GM21825 (cell line): Measurements from ENCODE around the gene SGPP2.
A peak's percentile ranks its signal among the peaks of the same experiment; 100 is the strongest.

Experiments
- ATAC-seq: cut with Tn5 transposase; IDR thresholded peaks from one replicate; pipeline ENCODE4 v1.9.1; 2021; ENCODE audit warnings: mild to moderate bottlenecking, moderate library complexity; ENCODE audit not compliant: unreplicated experiment

The SGPP2 gene

GRCh38 chr2:222521099-222521498 lies 96.8 kb downstream of the SGPP2 start:
- peak; percentile 61 for ATAC-seq

- ATAC-seq, result no peak
Measured at GRCh38 chr2:222522082-222522481, 97.7 kb downstream of the SGPP2 start.

DNA sequence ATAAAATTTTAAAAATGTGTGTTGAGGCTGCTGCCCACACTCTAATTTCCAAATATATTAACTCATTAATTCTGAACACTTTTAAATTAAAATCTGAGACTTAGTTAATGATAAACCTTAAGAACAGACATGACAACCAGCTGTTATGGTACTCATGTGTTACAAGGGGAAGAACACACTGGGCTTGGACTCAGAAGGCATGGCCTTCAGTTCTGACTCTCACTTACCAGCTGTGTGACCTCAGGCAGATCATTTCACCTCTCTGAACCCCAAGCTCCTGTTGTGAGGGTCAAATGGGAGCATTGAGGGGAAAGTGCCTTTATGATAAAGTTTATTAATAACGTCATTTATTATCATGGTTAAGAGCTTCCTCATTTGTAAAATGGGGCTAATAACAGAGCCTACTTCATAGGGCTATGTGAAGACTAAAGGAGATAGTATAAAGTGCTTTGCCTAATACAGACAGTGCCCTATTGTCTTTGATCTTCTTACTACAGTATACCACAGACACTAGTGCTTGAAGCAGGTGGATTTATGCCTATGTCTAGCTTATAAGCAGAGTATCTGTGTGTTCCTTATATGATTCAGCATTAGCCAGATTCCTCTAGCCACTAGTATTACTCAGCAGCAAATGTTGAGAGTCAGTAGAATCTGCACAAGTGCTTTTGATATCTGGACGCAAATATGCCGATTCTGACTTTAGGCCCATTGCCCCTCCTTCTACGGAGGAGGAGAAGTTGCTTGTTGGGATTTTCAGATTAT lies 99.6 kb downstream of the SGPP2 start:
- peak; percentile 61 for ATAC-seq

DNA sequence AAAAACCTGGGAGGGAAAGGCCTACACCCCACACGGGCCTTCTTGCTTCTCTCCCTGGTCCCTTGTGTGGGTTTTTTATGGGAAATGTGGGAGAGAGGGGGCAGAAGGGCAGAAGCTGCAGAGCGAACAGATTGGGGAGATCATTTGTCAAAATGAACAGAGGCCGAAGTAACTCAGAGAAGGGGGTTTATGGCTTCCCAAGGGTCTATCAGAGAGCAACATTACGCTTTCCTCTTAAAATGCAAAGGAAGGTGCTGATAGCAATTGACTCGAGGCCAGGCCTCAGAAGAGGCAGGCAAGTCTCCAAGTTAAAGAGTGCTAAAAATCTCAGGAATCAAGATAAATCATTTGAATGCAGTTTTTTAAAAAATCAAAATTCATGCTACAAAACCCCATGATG lies 101.5 kb downstream of the SGPP2 start:
- no peak for ATAC-seq

DNA sequence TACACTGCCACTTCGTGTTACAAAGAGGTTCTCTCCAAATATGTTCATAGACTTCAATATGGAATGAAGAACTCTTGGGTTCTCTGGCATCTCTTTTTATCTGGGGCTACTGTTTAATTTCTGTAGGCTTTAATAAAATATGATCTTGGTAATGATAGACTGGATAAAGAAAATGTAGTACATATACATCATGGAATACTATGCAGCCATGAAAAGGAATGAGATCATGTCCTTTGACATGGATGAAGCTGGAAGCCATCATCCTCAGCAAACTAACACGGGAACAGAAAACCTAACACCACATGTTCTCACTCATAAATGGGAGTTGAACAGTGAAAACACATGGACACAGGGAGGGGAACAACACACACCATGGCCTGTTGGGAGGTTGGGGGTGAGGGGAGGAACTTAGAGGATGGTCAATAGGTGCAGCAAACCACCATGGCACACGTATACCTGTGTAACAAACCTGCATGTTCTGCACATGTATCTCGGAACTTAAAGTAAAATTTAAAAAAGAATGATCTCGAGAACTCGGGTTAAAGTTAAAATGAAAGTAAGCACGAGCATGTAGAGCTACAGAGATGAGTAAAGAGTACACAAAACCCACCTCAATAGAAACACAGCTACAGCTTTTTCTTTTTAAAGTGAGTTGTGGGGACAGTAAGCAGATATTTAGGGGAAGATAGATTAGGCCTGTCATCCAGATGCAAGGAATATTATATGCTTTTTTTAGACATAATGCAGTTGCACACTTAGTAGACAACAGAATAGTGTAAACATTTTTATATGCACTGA lies 102.3 kb downstream of the SGPP2 start:
- no peak for ATAC-seq

- ATAC-seq, result no peak
Measured at GRCh38 chr2:222532315-222532714, 108.0 kb downstream of the SGPP2 start.

DNA sequence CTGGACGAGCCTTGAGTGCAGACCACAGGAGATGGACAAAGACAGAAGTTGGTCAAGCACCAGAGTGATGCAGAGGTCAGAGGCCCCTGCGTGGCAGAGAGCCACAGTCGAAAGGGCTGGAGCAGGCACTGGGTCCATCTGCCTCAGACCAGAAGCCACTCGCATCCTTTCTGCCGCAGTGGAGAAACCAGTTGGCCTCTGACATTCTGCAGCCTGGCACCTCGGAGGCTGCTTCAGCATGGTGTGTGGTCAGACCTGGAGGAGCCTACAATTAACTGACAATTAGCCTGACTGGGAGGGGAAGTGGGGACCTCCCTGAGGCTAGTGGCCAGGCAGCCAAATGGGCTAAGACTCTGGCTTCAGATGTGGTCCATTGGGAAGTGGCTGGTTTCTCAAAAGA lies 111.1 kb downstream of the SGPP2 start:
- no peak for ATAC-seq

DNA sequence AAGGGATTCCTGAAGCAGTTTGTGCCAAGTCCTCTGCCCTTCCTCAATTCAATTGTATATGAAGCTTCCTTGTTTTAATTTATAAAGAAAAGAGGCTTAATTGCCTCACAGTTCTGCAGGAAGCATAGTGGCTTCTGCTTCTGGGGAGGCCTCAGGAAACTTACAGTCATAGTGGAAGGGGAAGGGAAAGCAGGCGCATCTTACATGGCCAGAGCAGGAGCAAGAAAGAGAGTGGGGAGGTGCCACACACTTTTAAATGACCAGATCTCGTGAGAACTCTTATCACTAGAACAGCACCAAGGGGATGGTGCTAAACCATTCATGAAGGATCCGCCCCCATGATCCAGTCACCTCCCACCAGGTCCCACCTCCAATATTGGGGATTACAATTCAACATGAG lies 114.2 kb downstream of the SGPP2 start:
- ATAC-seq, result no peak

GRCh38 chr2:222544661-222545060 lies 120.3 kb downstream of the SGPP2 start:
- no peak for ATAC-seq

GRCh38 chr2:222545823-222546795 lies 121.8 kb downstream of the SGPP2 start:
- no peak for ATAC-seq

DNA sequence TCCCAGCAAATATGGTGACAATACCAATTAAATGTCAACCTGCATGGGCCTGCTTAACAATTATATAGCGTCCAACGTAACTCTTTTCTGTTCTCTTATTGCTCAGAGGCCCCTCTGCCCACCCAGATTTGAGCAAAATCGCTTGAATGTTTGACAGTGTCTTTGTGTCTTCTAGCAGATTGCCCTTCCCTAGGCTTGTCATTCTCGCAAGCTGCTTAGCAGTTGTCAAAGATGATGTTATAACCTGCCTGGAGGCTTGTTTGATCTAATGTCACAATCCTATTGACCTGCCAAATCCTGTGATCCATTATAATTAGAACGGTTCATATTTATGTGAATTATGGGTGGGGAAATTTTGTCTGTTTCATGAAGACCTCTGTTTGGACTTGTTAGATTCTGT lies 122.7 kb downstream of the SGPP2 start:
- ATAC-seq, result no peak

GRCh38 chr2:222548992-222549391 lies 124.6 kb downstream of the SGPP2 start:
- no peak for ATAC-seq

DNA sequence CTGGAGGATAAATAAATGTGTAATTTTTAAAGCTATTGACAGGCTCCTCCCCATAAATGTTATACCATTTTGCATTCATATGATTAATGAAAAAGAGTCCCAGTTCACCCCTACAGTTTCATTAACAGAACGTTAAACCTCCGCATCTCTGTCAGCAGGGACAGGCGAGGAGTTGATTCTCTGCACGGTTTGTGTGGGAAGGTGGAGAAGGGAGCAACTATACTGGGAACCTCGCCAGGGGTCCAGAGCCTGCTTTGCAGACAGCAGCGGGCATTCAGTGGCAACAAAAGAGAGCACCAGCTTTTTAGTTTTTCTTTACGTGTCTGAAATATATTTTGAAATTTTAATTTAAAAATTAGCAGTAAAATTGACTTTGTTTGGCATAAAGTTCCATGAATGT lies 130.2 kb downstream of the SGPP2 start:
- no peak for ATAC-seq

DNA sequence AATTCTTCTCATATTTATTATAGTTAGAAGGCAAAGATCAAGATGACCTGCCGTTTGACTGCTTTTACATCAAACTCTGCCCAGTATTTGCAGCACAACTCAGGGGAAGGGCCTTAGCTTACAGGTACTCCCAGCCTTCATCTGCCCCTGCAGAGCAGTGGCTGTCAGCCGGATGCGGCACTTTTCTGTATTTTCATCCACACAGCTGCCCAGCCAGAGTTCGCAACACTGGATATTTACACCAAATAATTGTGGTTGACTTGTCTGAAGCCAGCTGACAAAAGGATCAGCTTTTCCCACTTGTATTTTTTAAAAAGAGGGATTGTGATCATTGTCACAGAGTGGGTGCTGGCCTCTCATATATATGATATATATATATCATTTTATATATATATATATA lies 136.8 kb downstream of the SGPP2 start:
- ATAC-seq, result no peak

GRCh38 chr2:222561817-222562645 lies 137.7 kb downstream of the SGPP2 start:
- ATAC-seq, result peak; percentile 84

GRCh38 chr2:222563106-222563718 lies 138.9 kb downstream of the SGPP2 start:
- no peak for ATAC-seq

- no peak for ATAC-seq
Measured at GRCh38 chr2:222563936-222564335, 139.6 kb downstream of the SGPP2 start.

GRCh38 chr2:222566229-222566628 lies 141.9 kb downstream of the SGPP2 start:
- ATAC-seq, result no peak

DNA sequence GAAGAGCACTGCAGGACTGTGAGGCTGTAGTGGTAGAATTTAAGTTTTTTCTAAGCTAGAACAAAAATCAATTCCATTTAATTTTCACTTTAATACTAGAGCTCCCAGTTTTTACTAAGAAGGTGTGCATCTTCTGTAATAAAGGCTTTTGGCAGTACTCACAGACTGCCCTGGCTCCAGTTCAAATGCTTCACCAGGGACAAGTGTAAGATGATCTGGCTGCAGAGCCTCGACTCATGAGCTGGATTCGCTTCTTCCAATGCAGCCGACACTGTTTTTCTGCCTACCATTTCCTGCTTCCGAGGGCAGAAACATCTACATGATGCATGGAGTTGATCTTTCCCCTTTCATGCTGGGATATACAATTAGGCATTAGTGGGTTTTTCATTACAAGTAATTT lies 144.5 kb downstream of the SGPP2 start:
- no peak for ATAC-seq

DNA sequence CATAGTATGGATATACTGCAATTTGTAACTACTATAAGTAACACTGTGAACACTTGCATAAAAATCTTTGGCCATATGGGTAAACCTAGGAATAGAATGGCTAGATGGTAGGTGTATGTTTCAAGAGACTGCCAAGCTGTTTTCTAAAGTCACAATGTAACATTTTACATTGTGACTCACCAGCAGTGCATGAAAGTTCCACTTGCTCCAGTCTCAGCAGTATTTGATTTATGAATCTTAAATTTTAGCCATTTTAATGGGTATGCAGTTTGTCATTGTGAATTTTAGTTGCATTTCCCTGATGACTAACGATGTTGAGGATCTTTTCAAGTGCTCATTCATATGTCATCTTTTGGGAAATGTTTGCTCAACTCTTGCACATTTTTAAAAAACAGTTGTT lies 145.5 kb downstream of the SGPP2 start:
- no peak for ATAC-seq
